Measurements from ENCODE around the gene HK1.

HK1 gene

GRCh38 chr10:69377191-69377590 lies 98.9 kb downstream of the HK1 start:
- DNase-seq (ENCODE audit: low spot score) = no peak

GRCh38 chr10:69377933-69378332 lies 99.6 kb downstream of the HK1 start:
- no peak for DNase-seq (ENCODE audit: low spot score)

- DNase-seq (ENCODE audit: low spot score) = no peak
Measured at GRCh38 chr10:69379800-69380199, 101.5 kb downstream of the HK1 start.

GRCh38 chr10:69382382-69383117 lies 104.3 kb downstream of the HK1 start:
- no peak for DNase-seq (ENCODE audit: low spot score)

GRCh38 chr10:69383558-69383957 lies 105.3 kb downstream of the HK1 start:
- DNase-seq (ENCODE audit: low spot score) = no peak

GRCh38 chr10:69384320-69384719 lies 106.0 kb downstream of the HK1 start:
- no peak for DNase-seq (ENCODE audit: low spot score)

- no peak for DNase-seq (ENCODE audit: low spot score)
Measured at GRCh38 chr10:69385454-69386350, 107.4 kb downstream of the HK1 start.

- no peak for DNase-seq (ENCODE audit: low spot score)
Measured at GRCh38 chr10:69387500-69387899, 109.2 kb downstream of the HK1 start.

- DNase-seq (ENCODE audit: low spot score) = no peak
Measured at GRCh38 chr10:69388488-69388887, 110.2 kb downstream of the HK1 start.

GRCh38 chr10:69389827-69390490 lies 111.7 kb downstream of the HK1 start:
- DNase-seq (ENCODE audit: low spot score) = no peak

- no peak for DNase-seq (ENCODE audit: low spot score)
Measured at GRCh38 chr10:69391158-69391557, 112.9 kb downstream of the HK1 start.

- DNase-seq (ENCODE audit: low spot score) = peak; percentile 76
Measured at GRCh38 chr10:69392481-69393000, 114.2 kb downstream of the HK1 start.

GRCh38 chr10:69394020-69394419 lies 115.7 kb downstream of the HK1 start:
- DNase-seq (ENCODE audit: low spot score) = no peak

GRCh38 chr10:69397972-69398371 lies 119.7 kb downstream of the HK1 start:
- no peak for DNase-seq (ENCODE audit: low spot score)

- DNase-seq (ENCODE audit: low spot score) = no peak
Measured at GRCh38 chr10:69398466-69398865, 120.2 kb downstream of the HK1 start.

- no peak for DNase-seq (ENCODE audit: low spot score)
Measured at GRCh38 chr10:69400936-69401335, 122.6 kb downstream of the HK1 start.

- no peak for DNase-seq (ENCODE audit: low spot score)
Measured at GRCh38 chr10:69401416-69401815, 123.1 kb downstream of the HK1 start.

- DNase-seq (ENCODE audit: low spot score) = no peak
Measured at GRCh38 chr10:69402386-69402785, 124.1 kb downstream of the HK1 start.

GRCh38 chr10:69403066-69403465 lies 124.8 kb downstream of the HK1 start:
- DNase-seq (ENCODE audit: low spot score) = no peak

- DNase-seq (ENCODE audit: low spot score) = no peak
Measured at GRCh38 chr10:69403519-69403918, 125.2 kb downstream of the HK1 start.

- no peak for DNase-seq (ENCODE audit: low spot score)
Measured at GRCh38 chr10:69404786-69405185, 126.5 kb downstream of the HK1 start.

- no peak for DNase-seq (ENCODE audit: low spot score)
Measured at GRCh38 chr10:69405221-69405620, 126.9 kb downstream of the HK1 start.
